ENCODE results near the gene DNM3. TPM values are rescaled to one million over a fixed set of nuclear protein-coding genes. Genes with fewer than 3 reads are reported as not detected.

The DNM3 gene
- polyA plus RNA-seq, 1 of the 3 experiments (the other 2 are of a cell fraction) = 0.43 TPM

DNA sequence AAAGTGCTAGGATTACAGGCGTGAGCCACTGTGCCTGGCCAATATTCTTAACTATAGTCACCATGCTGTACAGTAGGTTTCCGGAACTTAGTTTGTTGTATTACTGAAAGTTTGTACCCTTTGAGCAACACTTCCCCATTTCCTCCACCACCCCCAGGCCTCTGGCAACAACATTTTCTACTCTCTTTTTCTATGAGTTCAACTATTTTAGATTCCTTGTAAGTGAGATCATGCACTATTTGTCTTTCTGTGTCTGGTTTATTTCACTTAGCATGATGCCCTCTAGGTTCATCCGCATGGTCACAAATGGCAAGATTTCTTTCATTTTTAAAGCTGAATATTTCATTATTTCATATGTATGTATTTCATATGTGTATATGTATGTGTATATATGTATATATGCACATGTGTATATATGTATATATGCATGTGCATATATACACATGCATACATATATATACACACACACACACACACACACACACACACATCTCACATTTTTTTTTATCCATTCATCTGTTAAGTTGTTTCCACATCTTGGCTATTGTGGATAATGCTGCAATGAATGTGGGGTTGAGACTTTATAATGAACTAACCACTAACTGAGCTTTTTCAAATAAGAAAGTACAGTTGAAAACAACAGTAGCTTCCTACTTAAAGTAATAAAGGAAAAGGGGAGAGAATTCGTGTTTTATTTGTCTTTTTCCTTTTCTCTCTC is 322.4 kb downstream of the DNM3 start:
- peak overlapping the region; percentile 38 to 81; a peak in 3 of 4 replicates for H3K27ac ChIP-seq (ENCODE audit: low read depth in 2 of 2, low read length in 1 of 2)
- H3K4me2 ChIP-seq = no peak overlapping the region
- peaks cover 10% of the 10 kb centered on the region for H3F3A ChIP-seq (replicated peaks; ENCODE audit: insufficient read depth)
- H3K4me3 ChIP-seq (ENCODE audit: low read depth in 2 of 2, low read length in 1 of 2) = no peak overlapping the region
- H3K9me2 ChIP-seq = no peaks in the 10 kb centered on the region
- H3K9ac ChIP-seq = no peak overlapping the region
- H3K27me3 ChIP-seq (ENCODE audit: insufficient read depth) = no peaks in the 10 kb centered on the region
- no peak for DNase-seq
- CTCF ChIA-PET = interaction anchor here (1.1 kb wide), 1 partner anchor 17 kb away, joined by 4 read pairs; no protein-coding TSS in a partner anchor
- POLR2A ChIA-PET = no interaction called here
- H3K79me2 ChIP-seq (ENCODE audit: insufficient read depth) = no peaks in the 10 kb centered on the region
- H3K36me3 ChIP-seq (replicated peaks in 1 of 2; ENCODE audit: control insufficient read depth in 1 of 2, insufficient read depth in 2 of 2, low read length in 1 of 2) = no peaks in the 10 kb centered on the region
- H2AFZ ChIP-seq (ENCODE audit: low read depth) = no peak overlapping the region
- H3K9me3 ChIP-seq = no peaks in the 10 kb centered on the region
- WGBS (ENCODE audit: low lambda C conversion rate) = 65% methylated on average over 4 of the region's 4 CpGs
- no peaks in the 10 kb centered on the region for H4K20me1 ChIP-seq (ENCODE audit: insufficient read depth)
- peaks cover 15 to 19% of the 10 kb centered on the region in 2 experiments for H3K4me1 ChIP-seq (ENCODE audit: control insufficient read depth in 1 of 2, insufficient read depth in 2 of 2, low read depth in 1 of 2, low read length in 1 of 2)
- TF ChIP-seq, protein P1, sequence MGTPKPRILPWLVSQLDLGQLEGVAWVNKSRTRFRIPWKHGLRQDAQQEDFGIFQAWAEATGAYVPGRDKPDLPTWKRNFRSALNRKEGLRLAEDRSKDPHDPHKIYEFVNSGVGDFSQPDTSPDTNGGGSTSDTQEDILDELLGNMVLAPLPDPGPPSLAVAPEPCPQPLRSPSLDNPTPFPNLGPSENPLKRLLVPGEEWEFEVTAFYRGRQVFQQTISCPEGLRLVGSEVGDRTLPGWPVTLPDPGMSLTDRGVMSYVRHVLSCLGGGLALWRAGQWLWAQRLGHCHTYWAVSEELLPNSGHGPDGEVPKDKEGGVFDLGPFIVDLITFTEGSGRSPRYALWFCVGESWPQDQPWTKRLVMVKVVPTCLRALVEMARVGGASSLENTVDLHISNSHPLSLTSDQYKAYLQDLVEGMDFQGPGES (IDR thresholded peaks at IDR 0.05; ENCODE audit: low read depth, low read length) = no peak
- TF ChIP-seq FOSL2 (IDR thresholded peaks at IDR 0.05; ENCODE audit: borderline replicate concordance, low read depth) (peak; percentile 44; the same call in 1 of the 2 replicates), SIN3A (IDR thresholded peaks at IDR 0.05; ENCODE audit: borderline replicate concordance, low read depth, low read length) (no peak), YY1 (IDR thresholded peaks at IDR 0.05; ENCODE audit: low read depth) (no peak), CHD2 (IDR thresholded peaks at IDR 0.05; ENCODE audit: low read length, partially characterized antibody) (no peak), FOXM1 (IDR thresholded peaks at IDR 0.05; ENCODE audit: low read depth) (no peak), MEF2A (IDR thresholded peaks at IDR 0.05; ENCODE audit: borderline replicate concordance, low read depth) (no peak), MXI1 (IDR thresholded peaks at IDR 0.05; ENCODE audit: low read depth, low read length) (no peak), GATA2 (CRISPR knock-in tag; IDR thresholded peaks at IDR 0.05) (no peak), ELF1 (IDR thresholded peaks at IDR 0.05) (no peak), EZH2phosphoT487 (IDR thresholded peaks at IDR 0.05; ENCODE audit: borderline replicate concordance, low read depth) (no peak), EP300 (IDR thresholded peaks at IDR 0.05; ENCODE audit: borderline replicate concordance in 1 of 2, low read depth in 1 of 2, low read length in 1 of 2) (peak in 1 of 2 experiments; percentile 76; a peak in 2 of 4 replicates), GABPA (IDR thresholded peaks at IDR 0.05; ENCODE audit: low read depth) (no peak), RCOR1 (IDR thresholded peaks at IDR 0.05; ENCODE audit: low read length) (no peak), TEAD4 (IDR thresholded peaks at IDR 0.05; ENCODE audit: borderline replicate concordance, insufficient read depth) (peak; percentile 67; the same call in 1 of the 2 replicates), RAD21 (IDR thresholded peaks at IDR 0.05; ENCODE audit: low read length) (no peak), RXRA (IDR thresholded peaks at IDR 0.05; ENCODE audit: borderline replicate concordance, low read depth) (peak; percentile 73; the same call in 1 of the 2 replicates), SMC3 (IDR thresholded peaks at IDR 0.05; ENCODE audit: low read depth, low read length) (no peak), FOXJ3 (CRISPR knock-in tag; IDR thresholded peaks at IDR 0.05) (no peak)
- TF ChIP-seq, protein P2, sequence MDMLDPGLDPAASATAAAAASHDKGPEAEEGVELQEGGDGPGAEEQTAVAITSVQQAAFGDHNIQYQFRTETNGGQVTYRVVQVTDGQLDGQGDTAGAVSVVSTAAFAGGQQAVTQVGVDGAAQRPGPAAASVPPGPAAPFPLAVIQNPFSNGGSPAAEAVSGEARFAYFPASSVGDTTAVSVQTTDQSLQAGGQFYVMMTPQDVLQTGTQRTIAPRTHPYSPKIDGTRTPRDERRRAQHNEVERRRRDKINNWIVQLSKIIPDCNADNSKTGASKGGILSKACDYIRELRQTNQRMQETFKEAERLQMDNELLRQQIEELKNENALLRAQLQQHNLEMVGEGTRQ (IDR thresholded peaks at IDR 0.05; ENCODE audit: borderline replicate concordance, low read depth, low read length) = no peak
- TF ChIP-seq, protein P3, sequence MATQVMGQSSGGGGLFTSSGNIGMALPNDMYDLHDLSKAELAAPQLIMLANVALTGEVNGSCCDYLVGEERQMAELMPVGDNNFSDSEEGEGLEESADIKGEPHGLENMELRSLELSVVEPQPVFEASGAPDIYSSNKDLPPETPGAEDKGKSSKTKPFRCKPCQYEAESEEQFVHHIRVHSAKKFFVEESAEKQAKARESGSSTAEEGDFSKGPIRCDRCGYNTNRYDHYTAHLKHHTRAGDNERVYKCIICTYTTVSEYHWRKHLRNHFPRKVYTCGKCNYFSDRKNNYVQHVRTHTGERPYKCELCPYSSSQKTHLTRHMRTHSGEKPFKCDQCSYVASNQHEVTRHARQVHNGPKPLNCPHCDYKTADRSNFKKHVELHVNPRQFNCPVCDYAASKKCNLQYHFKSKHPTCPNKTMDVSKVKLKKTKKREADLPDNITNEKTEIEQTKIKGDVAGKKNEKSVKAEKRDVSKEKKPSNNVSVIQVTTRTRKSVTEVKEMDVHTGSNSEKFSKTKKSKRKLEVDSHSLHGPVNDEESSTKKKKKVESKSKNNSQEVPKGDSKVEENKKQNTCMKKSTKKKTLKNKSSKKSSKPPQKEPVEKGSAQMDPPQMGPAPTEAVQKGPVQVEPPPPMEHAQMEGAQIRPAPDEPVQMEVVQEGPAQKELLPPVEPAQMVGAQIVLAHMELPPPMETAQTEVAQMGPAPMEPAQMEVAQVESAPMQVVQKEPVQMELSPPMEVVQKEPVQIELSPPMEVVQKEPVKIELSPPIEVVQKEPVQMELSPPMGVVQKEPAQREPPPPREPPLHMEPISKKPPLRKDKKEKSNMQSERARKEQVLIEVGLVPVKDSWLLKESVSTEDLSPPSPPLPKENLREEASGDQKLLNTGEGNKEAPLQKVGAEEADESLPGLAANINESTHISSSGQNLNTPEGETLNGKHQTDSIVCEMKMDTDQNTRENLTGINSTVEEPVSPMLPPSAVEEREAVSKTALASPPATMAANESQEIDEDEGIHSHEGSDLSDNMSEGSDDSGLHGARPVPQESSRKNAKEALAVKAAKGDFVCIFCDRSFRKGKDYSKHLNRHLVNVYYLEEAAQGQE (IDR thresholded peaks at IDR 0.05; ENCODE audit: low read depth, low read length) = no peak
- TF ChIP-seq, protein P4, sequence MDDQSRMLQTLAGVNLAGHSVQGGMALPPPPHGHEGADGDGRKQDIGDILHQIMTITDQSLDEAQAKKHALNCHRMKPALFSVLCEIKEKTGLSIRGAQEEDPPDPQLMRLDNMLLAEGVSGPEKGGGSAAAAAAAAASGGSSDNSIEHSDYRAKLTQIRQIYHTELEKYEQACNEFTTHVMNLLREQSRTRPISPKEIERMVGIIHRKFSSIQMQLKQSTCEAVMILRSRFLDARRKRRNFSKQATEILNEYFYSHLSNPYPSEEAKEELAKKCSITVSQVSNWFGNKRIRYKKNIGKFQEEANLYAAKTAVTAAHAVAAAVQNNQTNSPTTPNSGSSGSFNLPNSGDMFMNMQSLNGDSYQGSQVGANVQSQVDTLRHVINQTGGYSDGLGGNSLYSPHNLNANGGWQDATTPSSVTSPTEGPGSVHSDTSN (IDR thresholded peaks at IDR 0.05) = peak; percentile 84
- TF ChIP-seq, protein P5, sequence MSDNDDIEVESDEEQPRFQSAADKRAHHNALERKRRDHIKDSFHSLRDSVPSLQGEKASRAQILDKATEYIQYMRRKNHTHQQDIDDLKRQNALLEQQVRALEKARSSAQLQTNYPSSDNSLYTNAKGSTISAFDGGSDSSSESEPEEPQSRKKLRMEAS (IDR thresholded peaks at IDR 0.05; ENCODE audit: low read depth) = peak; percentile 52; the same call in 1 of the 2 replicates
- TF ChIP-seq, protein P6, sequence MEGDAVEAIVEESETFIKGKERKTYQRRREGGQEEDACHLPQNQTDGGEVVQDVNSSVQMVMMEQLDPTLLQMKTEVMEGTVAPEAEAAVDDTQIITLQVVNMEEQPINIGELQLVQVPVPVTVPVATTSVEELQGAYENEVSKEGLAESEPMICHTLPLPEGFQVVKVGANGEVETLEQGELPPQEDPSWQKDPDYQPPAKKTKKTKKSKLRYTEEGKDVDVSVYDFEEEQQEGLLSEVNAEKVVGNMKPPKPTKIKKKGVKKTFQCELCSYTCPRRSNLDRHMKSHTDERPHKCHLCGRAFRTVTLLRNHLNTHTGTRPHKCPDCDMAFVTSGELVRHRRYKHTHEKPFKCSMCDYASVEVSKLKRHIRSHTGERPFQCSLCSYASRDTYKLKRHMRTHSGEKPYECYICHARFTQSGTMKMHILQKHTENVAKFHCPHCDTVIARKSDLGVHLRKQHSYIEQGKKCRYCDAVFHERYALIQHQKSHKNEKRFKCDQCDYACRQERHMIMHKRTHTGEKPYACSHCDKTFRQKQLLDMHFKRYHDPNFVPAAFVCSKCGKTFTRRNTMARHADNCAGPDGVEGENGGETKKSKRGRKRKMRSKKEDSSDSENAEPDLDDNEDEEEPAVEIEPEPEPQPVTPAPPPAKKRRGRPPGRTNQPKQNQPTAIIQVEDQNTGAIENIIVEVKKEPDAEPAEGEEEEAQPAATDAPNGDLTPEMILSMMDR (IDR thresholded peaks at IDR 0.05) = no peak
